Liver (tissue), 3 donors: ENCODE measurements around the gene UPF3A.
"Not testable (repeated sequence)": the region's sequence is repeated elsewhere in the genome, so short reads cannot be mapped to it uniquely, and the experiment has no call there.

Experiments used
- ATF3 ChIP-seq: IDR thresholded peaks from 2 replicates; pipeline ENCODE4 v1.6.1; 2016; ENCODE audit warnings: antibody characterized with exemption
- FOXA1 ChIP-seq: IDR thresholded peaks from 2 replicates; pipeline ENCODE4 v1.6.1; 2016; ENCODE audit warnings: antibody characterized with exemption
- JUND ChIP-seq, 2 donors: IDR thresholded peaks; 2 replicates each; pipeline ENCODE4 v1.6.1; 2016; ENCODE audit warnings: antibody characterized with exemption in 2 of 2
- RXRA ChIP-seq, 2 donors: IDR thresholded peaks; 2 replicates each; pipeline ENCODE4 v1.6.1; 2017 to 2018; ENCODE audit warnings: antibody characterized with exemption in 2 of 2, mild to moderate bottlenecking in 1 of 2
- SP1 ChIP-seq: IDR thresholded peaks from 2 replicates; pipeline ENCODE4 v1.6.1; 2018; ENCODE audit warnings: antibody characterized with exemption, mild to moderate bottlenecking
- TF ChIP-seq, protein P1 (sequence below): fragments of 150-350 bp; IDR thresholded peaks from 2 replicates; pipeline ENCODE4 v1.5.1; 2017; ENCODE audit warnings: improper control_type of control experiment, low read depth, low read length; ENCODE audit not compliant: missing input control
- TF ChIP-seq, protein P2 (sequence below): IDR thresholded peaks from 2 replicates; pipeline ENCODE4 v1.6.1; 2016; ENCODE audit warnings: antibody characterized with exemption, mild to moderate bottlenecking
- donor health status: healthy.
- donor health status: healthy.

- TF ChIP-seq, protein P1, sequence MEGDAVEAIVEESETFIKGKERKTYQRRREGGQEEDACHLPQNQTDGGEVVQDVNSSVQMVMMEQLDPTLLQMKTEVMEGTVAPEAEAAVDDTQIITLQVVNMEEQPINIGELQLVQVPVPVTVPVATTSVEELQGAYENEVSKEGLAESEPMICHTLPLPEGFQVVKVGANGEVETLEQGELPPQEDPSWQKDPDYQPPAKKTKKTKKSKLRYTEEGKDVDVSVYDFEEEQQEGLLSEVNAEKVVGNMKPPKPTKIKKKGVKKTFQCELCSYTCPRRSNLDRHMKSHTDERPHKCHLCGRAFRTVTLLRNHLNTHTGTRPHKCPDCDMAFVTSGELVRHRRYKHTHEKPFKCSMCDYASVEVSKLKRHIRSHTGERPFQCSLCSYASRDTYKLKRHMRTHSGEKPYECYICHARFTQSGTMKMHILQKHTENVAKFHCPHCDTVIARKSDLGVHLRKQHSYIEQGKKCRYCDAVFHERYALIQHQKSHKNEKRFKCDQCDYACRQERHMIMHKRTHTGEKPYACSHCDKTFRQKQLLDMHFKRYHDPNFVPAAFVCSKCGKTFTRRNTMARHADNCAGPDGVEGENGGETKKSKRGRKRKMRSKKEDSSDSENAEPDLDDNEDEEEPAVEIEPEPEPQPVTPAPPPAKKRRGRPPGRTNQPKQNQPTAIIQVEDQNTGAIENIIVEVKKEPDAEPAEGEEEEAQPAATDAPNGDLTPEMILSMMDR: not testable (repeated sequence)
- not testable (repeated sequence) for TF ChIP-seq SP1; RXRA (IDR thresholded peaks at IDR 0.05); JUND (IDR thresholded peaks at IDR 0.05); ATF3; FOXA1
- TF ChIP-seq, protein P2, sequence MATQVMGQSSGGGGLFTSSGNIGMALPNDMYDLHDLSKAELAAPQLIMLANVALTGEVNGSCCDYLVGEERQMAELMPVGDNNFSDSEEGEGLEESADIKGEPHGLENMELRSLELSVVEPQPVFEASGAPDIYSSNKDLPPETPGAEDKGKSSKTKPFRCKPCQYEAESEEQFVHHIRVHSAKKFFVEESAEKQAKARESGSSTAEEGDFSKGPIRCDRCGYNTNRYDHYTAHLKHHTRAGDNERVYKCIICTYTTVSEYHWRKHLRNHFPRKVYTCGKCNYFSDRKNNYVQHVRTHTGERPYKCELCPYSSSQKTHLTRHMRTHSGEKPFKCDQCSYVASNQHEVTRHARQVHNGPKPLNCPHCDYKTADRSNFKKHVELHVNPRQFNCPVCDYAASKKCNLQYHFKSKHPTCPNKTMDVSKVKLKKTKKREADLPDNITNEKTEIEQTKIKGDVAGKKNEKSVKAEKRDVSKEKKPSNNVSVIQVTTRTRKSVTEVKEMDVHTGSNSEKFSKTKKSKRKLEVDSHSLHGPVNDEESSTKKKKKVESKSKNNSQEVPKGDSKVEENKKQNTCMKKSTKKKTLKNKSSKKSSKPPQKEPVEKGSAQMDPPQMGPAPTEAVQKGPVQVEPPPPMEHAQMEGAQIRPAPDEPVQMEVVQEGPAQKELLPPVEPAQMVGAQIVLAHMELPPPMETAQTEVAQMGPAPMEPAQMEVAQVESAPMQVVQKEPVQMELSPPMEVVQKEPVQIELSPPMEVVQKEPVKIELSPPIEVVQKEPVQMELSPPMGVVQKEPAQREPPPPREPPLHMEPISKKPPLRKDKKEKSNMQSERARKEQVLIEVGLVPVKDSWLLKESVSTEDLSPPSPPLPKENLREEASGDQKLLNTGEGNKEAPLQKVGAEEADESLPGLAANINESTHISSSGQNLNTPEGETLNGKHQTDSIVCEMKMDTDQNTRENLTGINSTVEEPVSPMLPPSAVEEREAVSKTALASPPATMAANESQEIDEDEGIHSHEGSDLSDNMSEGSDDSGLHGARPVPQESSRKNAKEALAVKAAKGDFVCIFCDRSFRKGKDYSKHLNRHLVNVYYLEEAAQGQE: not testable (repeated sequence)
Measured at GRCh38 chr13:114347256-114347655, 65.9 kb downstream of the UPF3A start.
